ENCODE data around the gene STRN3.
"Not testable (repeated sequence)": the region's sequence is repeated elsewhere in the genome, so short reads cannot be mapped to it uniquely, and the experiment has no call there.

STRN3 gene

DNA sequence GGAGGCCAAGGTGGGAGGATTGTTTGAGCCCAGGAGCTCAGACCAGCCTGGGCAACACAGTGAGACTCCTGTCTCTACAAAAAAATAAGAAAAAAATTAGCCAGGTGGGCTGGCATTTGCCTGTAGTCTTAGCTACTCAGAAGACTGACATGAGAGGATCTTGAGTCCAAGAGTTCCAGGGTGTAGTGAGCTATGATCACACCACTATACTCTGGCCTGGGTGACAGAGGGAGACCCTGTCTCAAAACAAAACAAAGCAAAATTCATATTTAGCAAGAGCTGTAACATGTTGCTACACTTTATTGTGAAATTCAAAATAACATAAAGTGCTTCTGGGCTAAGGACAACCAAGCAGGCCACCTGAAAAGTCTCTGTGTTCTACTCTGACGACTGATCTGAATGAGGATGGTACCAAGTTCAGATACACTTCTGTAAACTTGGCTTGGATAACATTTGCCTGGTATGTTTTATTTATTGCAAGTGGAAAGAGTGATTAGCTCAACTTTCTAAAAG is 11.6 kb upstream of the STRN3 start:
- DNase-seq (ENCODE audit: extremely low read depth in 1 of 2, low read depth in 1 of 2), result no peak

DNA sequence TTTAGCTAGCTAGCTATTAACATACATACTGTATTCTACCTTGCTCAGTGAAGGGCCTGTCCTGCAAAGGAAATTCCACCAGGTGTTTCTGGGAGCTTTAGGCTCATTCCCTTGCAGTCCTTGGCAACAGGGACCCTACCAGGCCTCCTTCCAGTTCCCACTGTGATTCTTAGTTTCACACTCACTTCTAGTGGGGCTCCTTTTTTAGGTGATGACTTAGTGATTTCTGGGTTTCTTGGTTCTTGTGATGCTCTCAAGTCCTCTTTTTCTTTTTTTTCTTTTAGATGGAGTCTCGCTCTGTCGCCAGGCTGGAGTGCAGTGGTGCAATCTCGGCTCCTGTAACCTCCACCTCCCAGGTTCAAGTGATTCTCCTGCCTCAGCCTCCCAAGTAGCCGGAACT is 10.4 kb upstream of the STRN3 start:
- no peak for DNase-seq (ENCODE audit: extremely low read depth in 1 of 2, low read depth in 1 of 2)

DNA sequence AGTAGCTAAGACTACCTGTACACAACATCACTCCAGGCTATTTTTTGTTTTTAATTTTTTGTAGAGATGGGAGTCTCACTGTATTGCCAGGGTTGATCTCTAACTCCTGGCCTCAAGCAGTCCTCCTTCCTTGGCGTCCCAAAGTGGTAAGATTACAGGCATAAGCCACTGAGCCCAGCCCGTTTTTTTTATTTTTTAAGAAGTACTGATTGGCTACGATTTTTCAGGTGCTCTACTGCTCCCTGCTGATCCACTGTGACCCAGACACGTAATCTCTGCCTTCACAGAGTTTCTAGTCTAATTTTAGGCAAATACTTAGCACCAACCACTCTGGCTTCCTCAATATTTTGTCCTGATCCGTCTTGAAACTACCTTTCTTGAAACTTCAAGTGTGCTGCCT is 4.3 kb upstream of the STRN3 start:
- DNase-seq (ENCODE audit: extremely low read depth in 1 of 2, low read depth in 1 of 2), result no peak

DNA sequence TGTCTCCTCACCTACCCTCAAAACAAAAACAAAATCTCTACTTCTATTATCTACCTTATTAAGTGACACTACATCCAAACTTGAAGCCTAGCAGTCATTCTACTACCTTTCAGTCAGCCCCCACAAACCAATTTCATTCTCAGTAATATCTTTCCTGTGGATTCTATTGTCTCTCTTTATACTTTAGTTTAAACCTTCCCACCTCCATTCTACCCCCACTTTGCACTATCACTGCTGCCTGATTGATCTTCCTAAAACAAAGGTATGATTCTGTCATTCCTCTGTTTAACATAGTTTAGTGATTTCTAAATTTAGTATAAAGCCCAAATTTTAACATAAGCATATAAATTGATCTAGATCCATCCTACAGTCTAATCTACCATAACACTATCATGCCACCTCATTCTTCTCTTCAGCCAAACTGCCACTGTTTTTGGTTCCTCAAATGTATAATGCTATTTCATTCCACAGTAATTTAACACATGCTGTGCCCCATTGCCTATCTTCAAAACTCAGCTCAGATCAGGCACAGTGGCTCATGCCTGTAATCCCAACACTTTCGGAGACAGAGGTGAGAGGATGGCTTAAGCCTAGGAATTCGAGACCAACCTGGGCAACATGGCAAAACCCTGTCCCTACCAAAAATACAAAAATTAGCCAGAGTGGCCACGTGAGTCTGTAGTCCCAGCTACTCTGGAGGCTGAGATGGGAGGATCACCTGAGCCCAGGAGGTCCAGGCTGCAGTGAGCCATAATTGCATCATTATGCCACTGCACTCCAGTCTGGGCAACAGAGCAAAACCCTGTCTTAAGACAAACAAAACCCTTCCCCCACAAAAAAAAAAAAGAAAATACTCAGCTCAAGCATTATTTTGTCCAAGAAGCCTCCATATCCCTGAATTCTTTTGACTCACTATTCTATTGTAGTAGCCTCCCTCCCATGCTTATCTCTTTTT is 3.1 kb upstream of the STRN3 start:
- no peak for DNase-seq (ENCODE audit: extremely low read depth in 1 of 2, low read depth in 1 of 2)

DNA sequence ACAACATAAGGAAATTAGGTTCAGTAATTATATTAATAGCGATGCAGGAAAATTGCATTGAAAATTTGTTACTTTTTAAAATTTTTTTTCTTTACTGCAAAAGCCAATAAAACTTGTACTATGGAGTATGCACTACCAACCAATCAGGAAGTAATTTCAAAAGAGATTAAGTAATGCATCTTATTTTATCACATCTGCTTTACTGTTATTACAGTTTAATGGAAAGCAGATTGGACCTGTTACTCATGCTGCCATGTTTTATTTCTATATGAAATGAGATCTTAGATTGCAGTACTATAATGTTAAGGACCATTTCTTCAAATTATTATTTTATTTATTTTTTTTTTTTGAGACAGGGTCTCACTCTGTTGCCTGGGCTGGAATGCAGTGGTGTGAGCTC is 1.7 kb upstream of the STRN3 start:
- DNase-seq (ENCODE audit: extremely low read depth in 1 of 2, low read depth in 1 of 2), result no peak

DNA sequence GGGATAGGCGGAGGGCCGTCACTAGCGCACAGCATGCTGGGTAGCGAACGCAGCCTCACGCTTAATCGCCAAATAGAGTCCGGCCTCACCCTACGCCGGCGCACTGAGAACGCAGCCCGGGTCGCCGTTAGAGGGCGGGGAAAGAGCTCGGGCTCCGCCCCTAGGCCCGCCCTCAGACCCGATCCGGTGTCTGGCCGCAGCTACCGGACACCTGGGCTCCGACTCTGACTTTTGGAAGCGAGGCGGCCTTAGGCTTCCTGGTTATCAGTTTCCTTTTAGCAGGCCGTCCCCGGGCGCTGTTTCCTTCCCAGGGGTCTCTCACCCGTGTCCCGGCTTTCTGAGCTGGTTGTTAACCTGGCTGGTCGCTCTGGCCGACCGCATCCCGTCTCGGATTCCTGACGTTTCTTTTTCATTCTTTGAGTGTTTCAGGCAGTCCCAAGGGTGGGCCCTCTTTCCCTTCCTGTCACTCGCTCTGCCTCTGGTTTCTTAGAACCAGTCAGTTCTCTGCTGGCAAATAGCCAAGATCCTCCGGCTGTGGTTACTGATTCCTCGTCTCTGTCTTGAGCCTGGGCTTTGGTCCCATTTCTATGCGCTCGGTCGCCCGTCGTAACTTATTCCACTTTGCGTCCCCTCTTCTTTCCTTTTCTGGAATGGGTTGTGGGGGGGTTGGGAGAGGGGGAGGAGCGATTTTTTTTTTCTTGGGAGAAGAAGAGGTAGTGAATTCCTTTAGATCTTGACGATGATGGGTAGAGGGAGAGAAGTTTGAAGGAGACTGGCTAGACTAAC is 464 bp upstream of the STRN3 start:
- peak; percentile 80 to 89 for DNase-seq (ENCODE audit: extremely low read depth in 1 of 2, low read depth in 1 of 2)

DNA sequence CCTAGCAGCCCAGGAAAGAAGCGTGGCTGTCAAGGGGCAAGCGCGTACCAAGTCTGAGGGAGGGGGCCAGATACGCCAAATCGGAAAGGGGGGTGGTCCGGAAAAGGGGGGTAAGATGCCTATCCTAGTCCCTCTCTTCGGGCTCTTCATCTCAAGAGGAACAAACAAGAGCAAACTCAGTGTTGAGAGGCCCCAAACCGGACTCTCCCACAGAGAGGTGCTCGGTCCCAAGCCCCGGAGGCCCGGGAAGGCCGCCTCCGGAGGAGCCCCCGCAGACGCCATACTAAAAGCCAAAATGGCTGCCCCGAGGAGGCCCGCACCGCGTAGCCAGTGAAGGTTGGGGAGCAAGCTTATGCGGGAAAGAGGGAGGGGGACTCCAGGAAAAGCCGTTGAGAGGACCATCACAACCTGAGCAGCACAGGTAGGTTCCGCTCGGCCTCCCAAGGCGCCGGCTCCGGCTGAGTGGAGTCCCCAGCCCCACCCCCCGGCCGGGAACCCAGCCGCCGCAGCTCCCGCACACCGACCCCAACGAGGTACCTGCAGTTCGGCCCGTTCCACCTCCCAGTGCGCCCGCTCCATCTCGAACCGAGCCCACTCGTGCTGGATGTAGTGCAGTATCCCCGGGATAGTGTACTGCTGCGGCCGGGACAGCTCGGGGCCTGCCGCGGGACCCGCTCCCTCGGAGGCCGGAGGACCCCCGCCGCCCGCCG is 657 bp downstream of the STRN3 start, which contains the start of gene AP4S1:
Gene AP4S1 (plus strand): TSS at position 283 of the 710 bp plus-strand sequence. CDS start 40,548 bp downstream, outside the sequence.
- peak; percentile 5 to 16 for DNase-seq (ENCODE audit: extremely low read depth in 1 of 2, low read depth in 1 of 2)

DNA sequence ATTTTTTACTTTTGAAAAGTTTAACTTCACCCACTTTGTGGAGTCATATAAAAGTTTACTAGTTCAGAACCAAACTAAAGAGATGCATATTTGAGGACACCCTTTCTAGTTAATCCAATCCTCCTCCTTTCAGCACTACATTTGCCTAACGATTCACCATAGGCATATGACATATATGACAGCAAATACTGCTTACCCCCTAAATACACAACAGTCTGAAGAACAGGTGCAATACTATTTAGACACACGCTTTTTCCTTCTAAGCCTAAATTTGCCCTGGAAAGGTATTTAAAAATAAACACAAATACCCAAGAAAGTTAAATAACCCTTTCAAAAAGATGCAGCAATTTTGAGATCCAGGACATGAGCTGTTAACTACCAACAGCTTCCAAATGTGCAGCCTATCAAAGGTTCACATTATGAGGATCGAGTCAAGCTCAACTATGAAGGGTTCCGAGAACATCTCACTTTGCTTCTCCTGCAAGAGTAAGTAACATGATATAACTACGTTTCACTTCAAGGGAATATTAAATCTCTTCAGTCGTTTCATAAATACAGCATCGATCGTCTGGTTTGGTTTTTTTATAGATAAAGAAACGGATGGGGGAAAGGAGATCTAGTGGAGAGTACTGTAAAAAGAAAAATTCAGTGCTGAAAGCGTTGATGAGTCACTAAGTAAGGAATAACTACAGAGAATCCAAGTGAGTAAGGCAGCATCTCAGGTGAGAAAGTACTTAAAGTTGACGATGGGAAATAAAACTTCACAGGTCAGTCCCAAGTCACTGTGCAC is 1.4 kb downstream of the STRN3 start:
- DNase-seq (ENCODE audit: extremely low read depth in 1 of 2, low read depth in 1 of 2), result no peak

DNA sequence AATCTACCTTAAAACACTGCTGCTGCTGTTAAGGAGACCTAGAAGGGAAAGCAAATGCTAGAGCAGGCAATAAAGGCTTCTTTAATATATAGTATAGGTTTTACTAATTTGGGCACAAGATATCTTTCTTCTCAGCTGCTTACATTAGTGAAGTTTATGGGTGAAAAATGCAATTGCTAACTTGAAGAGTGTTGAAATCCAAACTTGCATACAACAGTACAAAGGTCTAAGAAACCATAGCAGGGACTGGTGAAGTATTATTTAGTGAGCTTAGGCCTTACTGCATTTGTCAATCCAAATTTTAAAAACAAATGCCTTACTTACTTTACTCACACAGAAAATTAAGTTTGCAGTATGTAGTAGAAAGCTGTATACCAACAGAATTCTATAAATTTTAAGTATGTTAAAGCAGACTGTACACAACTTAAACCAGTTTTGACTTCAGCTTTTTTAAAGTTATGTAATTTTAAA is 2.1 kb downstream of the STRN3 start:
- no peak for DNase-seq (ENCODE audit: extremely low read depth in 1 of 2, low read depth in 1 of 2)

DNA sequence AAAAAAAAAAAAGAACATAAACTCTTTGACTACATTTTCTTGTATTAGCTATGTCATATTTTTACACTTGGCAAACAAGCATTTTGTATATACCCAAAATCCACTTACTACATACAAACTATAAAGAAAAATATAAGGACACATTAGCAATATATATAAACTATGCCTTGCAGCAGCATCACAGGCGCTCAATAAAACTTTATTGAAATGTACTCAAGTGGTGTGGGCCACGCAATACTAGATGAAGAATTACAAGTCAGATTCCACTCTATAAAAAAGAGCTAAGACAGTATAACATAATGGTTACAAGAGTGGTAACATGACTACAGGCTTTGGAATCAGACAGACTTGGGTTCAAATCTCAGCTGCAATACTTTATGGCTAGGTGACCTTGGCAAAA is 3.8 kb downstream of the STRN3 start:
- DNase-seq (ENCODE audit: extremely low read depth in 1 of 2, low read depth in 1 of 2), result no peak

DNA sequence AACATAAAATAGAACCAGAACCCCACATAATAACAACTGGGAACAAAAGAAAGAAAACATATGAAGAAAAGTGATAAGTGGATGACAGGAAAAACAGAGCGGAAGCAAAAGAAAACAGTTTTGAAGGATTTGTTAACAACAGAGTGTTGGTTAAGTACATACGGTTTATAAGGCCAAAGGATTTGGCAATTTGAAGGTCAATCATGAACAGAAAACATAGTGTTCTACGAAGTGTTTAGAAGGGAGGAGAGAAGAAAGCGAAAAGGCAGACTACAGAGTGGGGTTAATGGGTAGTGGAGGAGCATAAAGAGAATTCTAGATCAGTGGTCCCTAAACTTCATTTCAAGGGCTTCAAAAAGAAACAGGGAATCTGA is 4.6 kb downstream of the STRN3 start:
- DNase-seq (ENCODE audit: extremely low read depth in 1 of 2, low read depth in 1 of 2), result no peak

DNA sequence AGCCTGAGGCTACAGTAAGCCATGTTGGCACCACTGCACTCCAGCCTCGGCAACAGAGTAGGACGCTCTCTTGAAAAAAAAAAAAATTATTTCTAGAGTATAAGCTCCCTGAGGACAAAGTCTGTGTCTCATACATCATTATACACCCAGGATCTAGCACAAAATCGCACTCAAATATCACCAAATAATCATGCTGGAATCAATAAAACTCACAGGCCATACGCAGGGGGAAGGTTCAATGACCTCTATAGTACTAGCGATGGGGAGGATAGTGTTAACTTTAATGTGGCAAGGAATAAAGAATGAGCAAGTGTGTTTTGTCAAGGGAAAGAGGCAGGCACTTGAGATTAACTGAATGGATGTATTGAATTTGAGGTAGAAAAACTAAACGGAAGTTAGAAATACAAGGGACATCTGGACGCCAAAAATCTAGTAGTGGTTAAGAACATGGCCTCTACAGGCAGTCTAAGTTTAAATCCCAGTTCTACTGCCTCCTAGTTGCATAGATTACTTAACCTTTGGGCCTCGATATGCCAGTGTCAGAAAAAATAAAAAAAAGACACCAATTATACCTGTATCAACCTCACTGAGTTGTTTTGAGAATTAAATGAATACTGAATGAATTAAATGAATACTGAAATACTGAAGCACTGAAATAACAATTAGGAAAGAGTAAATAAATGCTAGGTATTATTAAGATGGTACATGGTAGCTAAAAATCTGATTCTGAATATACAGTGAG is 5.2 kb downstream of the STRN3 start:
- no peak for DNase-seq (ENCODE audit: extremely low read depth in 1 of 2, low read depth in 1 of 2)

DNA sequence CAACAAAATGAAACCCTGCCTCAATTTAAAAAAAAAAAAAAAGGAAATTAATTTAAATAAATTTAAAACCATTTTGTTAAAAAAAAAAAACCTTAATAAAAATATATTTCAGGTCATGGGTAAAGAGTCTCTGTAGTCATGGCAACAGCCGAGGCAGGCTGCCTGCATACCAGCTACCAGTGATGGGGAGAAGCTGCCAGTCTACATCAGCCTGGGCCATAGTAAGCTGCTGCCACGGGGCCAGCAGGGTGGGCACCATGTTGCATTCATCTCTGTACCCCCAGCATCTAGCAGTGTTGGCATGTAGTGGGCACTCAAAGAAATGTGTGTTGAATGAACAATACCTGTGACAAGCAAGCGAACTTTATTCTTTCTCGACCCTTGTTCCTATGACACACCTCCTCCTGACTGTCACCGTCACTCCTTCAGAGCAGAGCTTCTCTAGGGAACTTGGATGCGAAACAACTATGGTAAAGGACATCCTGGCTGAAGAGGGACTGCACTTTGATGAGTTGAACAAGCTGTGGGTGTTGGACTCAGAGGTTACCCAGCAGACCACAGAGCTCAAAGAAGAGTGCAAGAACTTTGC is 8.0 kb downstream of the STRN3 start:
- DNase-seq (ENCODE audit: extremely low read depth in 1 of 2, low read depth in 1 of 2), result no peak

DNA sequence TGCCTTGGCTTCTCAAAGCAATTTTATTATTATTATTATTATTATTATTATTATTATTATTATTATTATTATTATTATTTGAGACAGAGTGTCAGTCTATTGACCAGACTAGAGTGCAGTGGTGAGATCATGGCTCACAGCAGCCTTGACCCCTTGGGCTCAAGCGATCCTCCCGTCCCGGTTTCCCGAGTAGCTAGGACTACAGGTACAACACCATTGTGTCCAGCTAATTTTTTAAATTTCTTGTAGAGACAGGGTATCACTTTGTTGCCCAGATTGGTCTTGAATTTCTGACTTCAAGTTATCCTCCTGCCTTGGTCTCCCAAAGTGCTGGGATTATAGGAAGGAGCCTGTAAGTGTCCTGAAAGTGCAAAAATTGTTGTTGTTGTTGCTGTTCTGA is 12.3 kb downstream of the STRN3 start:
- DNase-seq (ENCODE audit: extremely low read depth in 1 of 2, low read depth in 1 of 2), result no peak

DNA sequence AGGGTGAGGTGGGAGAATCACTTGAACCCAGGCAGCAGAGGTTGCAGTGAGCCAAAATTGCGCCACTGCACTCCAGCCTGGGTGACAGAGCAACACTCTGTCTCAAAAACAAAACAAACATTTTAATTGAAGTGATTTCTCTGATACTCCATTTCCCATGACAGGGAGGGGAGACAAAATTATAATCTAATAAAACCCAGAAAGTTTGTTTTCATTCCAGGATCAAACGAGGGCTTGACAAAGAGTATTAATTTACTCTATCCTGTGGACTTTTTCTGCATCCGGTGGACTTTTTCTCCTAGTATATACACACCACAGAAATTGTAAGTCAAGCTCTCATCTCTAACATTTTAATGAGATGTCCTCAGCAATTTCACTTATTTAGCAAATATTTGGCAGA is 15.2 kb downstream of the STRN3 start:
- no peak for DNase-seq (ENCODE audit: extremely low read depth in 1 of 2, low read depth in 1 of 2)

DNA sequence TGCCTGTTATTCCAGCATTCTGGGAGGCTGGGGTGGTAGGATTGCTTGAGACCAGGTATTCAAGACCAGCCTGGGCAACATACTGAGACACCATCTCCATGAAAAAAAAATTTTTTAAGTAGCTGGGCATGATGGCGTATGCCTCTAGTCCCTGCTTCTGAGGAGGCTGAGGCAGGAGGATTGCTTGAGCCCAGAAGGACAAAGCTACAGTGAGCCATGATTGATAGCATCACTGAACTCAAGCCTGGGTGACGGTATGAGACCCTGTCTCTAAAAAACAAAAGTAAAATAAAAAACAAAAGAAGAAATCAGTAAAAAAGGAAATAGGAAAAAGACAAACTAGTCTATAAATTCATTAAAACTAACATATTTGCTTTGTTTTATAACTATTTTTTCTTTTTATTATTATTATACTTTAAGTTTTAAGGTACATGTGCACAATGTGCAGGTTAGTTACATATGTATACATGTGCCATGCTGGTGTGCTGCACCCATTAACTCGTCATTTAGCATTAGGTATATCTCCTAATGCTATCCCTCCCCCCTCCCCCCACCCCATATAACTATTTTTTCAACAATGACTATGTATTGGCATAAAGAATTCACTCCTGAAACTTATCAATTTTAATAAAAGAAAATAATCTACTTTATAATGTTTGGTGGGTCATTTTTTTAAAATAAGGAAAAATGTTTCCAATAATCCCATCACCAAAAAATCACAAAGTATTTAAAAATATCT is 16.2 kb downstream of the STRN3 start:
- no peak for DNase-seq (ENCODE audit: extremely low read depth in 1 of 2, low read depth in 1 of 2)

DNA sequence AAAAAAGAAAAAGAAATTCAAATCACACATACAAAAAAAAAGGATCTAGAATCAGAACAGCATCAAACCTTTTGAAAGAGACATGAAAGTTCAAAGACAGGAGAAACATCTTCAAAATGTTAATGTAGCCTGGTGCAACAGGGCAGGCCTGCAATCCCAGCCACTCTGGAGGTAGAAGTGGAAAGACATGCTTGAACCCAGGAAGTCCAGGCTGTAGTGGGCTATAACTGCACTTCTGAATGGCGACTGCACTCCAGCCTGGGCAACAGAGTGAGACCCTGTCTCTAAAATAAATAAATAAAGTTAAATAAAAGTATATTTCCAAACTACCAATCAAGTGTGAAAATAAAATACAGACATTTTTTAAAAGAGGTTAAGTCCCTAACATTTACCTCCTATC is 19.5 kb downstream of the STRN3 start:
- DNase-seq (ENCODE audit: extremely low read depth in 1 of 2, low read depth in 1 of 2), result no peak

DNA sequence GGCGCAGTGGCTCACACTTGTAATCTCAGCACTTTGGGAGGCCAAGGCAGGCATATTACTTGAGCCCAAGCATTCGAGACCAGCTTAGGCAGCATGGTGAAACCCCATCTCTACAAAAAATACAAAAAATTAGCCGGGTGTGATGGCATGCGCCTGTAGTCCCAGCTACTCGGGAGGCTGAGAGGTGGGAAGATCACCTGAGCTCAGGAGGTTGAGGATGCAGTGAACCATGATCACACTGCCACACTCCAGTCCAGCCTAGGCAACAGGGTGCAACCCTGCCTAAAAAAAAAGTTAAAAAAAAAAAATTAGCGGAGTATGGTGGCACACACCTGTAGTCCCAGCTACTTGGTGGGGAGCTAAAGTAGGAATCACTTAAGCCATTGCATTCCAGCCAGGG is 22.2 kb downstream of the STRN3 start:
- not testable (repeated sequence) for DNase-seq (ENCODE audit: extremely low read depth in 1 of 2, low read depth in 1 of 2)

Data from stimulated activated CD8-positive, alpha-beta memory T cell treated with anti-CD3 and anti-CD28 coated beads, Interleukin-7, amount 100 ng/mL, for 48 hours (primary cell).